Mesendoderm (in vitro differentiated cells): ENCODE data around the gene CLCN4.

Source experiments
- DNase-seq: peaks from one replicate; pipeline ENCODE4 v3.0.0; 2013
- H2AK5ac ChIP-seq: 2 replicates; pipeline ENCODE4 v1.6.1; 2013; ENCODE audit warnings: low read length, inconsistent platforms
- H2BK120ac ChIP-seq: 2 replicates; pipeline ENCODE4 v1.6.1; 2013; ENCODE audit warnings: low read depth, mild to moderate bottlenecking, low read length, moderate library complexity, mixed read lengths
- H2BK15ac ChIP-seq: replicated peaks from 2 replicates; pipeline ENCODE4 v1.6.1; 2013; ENCODE audit warnings: low read depth, mild to moderate bottlenecking, moderate library complexity
- H2BK5ac ChIP-seq: 2 replicates; pipeline ENCODE4 v1.6.1; 2013; ENCODE audit warnings: low read length, inconsistent platforms
- H3K18ac ChIP-seq: 2 replicates; pipeline ENCODE4 v1.6.1; 2013; ENCODE audit warnings: mild to moderate bottlenecking, low read length, mixed read lengths
- H3K23ac ChIP-seq: one replicate; pipeline ENCODE4 v1.6.1; 2013; ENCODE audit warnings: low read length
- H3K27ac ChIP-seq: 2 replicates; pipeline ENCODE4 v1.5.1; 2013; ENCODE audit warnings: low read depth, mild to moderate bottlenecking, inconsistent platforms, low read length, moderate library complexity
- H3K27me3 ChIP-seq: 2 replicates; pipeline ENCODE4 v1.6.1; 2013; ENCODE audit warnings: low read length, control low read depth, mild to moderate bottlenecking, inconsistent platforms; ENCODE audit not compliant: insufficient read depth, poor library complexity
- H3K36me3 ChIP-seq: 2 replicates; pipeline ENCODE4 v1.6.1; 2013; ENCODE audit warnings: low read length, inconsistent platforms; ENCODE audit not compliant: control insufficient read depth, insufficient read depth
- H3K4ac ChIP-seq: one replicate; pipeline ENCODE4 v1.6.1; 2013; ENCODE audit warnings: low read depth, mild to moderate bottlenecking, low read length, moderate library complexity
- H3K4me1 ChIP-seq: 2 replicates; pipeline ENCODE4 v1.6.1; 2013; ENCODE audit warnings: low read depth, low read length, inconsistent platforms; ENCODE audit not compliant: control insufficient read depth
- H3K4me2 ChIP-seq: 2 replicates; pipeline ENCODE4 v1.6.1; 2013; ENCODE audit warnings: low read length
- H3K4me3 ChIP-seq: 2 replicates; pipeline ENCODE4 v1.5.1; 2013; ENCODE audit warnings: mild to moderate bottlenecking, low read length
- H3K56ac ChIP-seq: one replicate; pipeline ENCODE4 v1.6.1; 2013; ENCODE audit warnings: low read length
- H3K79me1 ChIP-seq: 2 replicates; pipeline ENCODE4 v1.6.1; 2013; ENCODE audit warnings: low read length, inconsistent platforms
- H3K79me2 ChIP-seq: 2 replicates; pipeline ENCODE4 v1.6.1; 2013; ENCODE audit warnings: mild to moderate bottlenecking, low read length; ENCODE audit not compliant: control insufficient read depth, insufficient read depth
- H3K9ac ChIP-seq: 2 replicates; pipeline ENCODE4 v1.6.1; 2013; ENCODE audit warnings: low read length, inconsistent platforms
- H4K5ac ChIP-seq: one replicate; pipeline ENCODE4 v1.6.1; 2013; ENCODE audit warnings: low read length
- H4K8ac ChIP-seq: one replicate; pipeline ENCODE4 v1.6.1; 2013; ENCODE audit warnings: low read depth, mild to moderate bottlenecking, control low read depth, low read length, moderate library complexity
- WGBS: extraction: QIAGEN DNeasy Blood & Tissue Kit; methylation state at CpG from one replicate; pipeline ENCODE4 v1.1.7; 2013; ENCODE audit warnings: low lambda C conversion rate, missing lambda C conversion rate; ENCODE audit not compliant: insufficient coverage; ENCODE audit errors: extremely low coverage; 5-methylcytosine and 5-hydroxymethylcytosine counted together

Gene CLCN4

DNA sequence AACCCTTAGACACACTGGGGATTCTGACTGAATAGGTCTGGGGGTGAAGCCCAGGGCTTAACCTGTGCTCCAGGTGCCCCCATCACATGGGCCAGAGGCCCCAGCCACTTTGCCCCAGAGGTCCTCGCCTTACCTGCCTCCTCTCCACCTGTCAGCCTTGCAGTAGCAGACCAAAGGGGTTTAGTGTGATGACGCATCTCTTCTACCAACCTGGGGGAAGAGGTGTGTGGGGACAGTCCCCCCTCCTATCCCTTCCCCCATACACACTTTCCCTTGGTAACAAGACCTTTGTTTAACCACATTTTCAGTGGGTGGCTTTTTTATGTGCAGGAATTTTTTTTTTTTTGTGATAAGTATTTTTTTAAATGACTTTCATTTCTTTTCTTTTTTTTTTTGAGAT lies 6.3 kb downstream of the CLCN4 start:
- no peak overlapping the region for H3K4me2 ChIP-seq
- H3K23ac ChIP-seq = no peak overlapping the region
- WGBS = no CpG with 5 or more reads among the region's 2 CpGs
- no peak overlapping the region for H3K4me3 ChIP-seq
- H3K36me3 ChIP-seq = no peaks in the 10 kb centered on the region
- no peak overlapping the region for H2BK15ac ChIP-seq
- no peaks in the 10 kb centered on the region for H3K79me1 ChIP-seq
- H3K18ac ChIP-seq = no peak overlapping the region
- no peak overlapping the region for H3K56ac ChIP-seq
- peaks cover 5% of the 10 kb centered on the region for H3K4me1 ChIP-seq
- H3K9ac ChIP-seq = no peak overlapping the region
- no peak overlapping the region for H2BK5ac ChIP-seq
- no peak overlapping the region for H3K4ac ChIP-seq
- H4K5ac ChIP-seq = no peak overlapping the region
- H2AK5ac ChIP-seq = no peak overlapping the region
- no peak overlapping the region for H2BK120ac ChIP-seq
- no peak overlapping the region for H3K27ac ChIP-seq
- H3K79me2 ChIP-seq = no peaks in the 10 kb centered on the region
- H4K8ac ChIP-seq = no peak overlapping the region
- no peak for DNase-seq
- H3K27me3 ChIP-seq = no peaks in the 10 kb centered on the region

GRCh38 chrX:10164879-10165278 lies 8.1 kb downstream of the CLCN4 start:
- Histone ChIP-seq H3K27me3 (no peaks in the 10 kb centered on the region), H3K4ac (no peak overlapping the region), H3K56ac (no peak overlapping the region), H3K4me3 (no peak overlapping the region), H3K18ac (no peak overlapping the region), H3K4me1 (peaks cover 3% of the 10 kb centered on the region), H2BK120ac (no peak overlapping the region), H2AK5ac (no peak overlapping the region), H3K79me1 (no peaks in the 10 kb centered on the region), H4K8ac (no peak overlapping the region), H3K27ac (no peak overlapping the region), H3K36me3 (no peaks in the 10 kb centered on the region), H2BK15ac (no peak overlapping the region), H3K4me2 (no peak overlapping the region), H4K5ac (no peak overlapping the region), H2BK5ac (no peak overlapping the region), H3K9ac (no peak overlapping the region), H3K23ac (no peak overlapping the region), H3K79me2 (no peaks in the 10 kb centered on the region)
- DNase-seq = no peak
- WGBS = no CpG with 5 or more reads among the region's 11 CpGs

GRCh38 chrX:10165580-10166247 lies 8.9 kb downstream of the CLCN4 start:
- H3K79me1 ChIP-seq = no peaks in the 10 kb centered on the region
- H3K18ac ChIP-seq = no peak overlapping the region
- no peak for DNase-seq

GRCh38 chrX:10166248-10166716 lies 9.5 kb downstream of the CLCN4 start:
- H3K4me3 ChIP-seq = no peak overlapping the region
- H4K8ac ChIP-seq = no peak overlapping the region
- no peak overlapping the region for H3K4ac ChIP-seq
- no CpG with 5 or more reads among the region's 17 CpGs for WGBS
- H3K9ac ChIP-seq = no peak overlapping the region
- H3K79me2 ChIP-seq = no peaks in the 10 kb centered on the region
- H2BK15ac ChIP-seq = no peak overlapping the region
- no peaks in the 10 kb centered on the region for H3K79me1 ChIP-seq
- H4K5ac ChIP-seq = no peak overlapping the region
- no peaks in the 10 kb centered on the region for H3K36me3 ChIP-seq
- no peak overlapping the region for H3K23ac ChIP-seq
- DNase-seq = no peak
- H3K4me2 ChIP-seq = no peak overlapping the region
- H3K27me3 ChIP-seq = no peaks in the 10 kb centered on the region
- H3K18ac ChIP-seq = peak overlapping the region; percentile 42
- no peaks in the 10 kb centered on the region for H3K4me1 ChIP-seq
- H3K56ac ChIP-seq = no peak overlapping the region
- H2AK5ac ChIP-seq = no peak overlapping the region
- no peak overlapping the region for H2BK5ac ChIP-seq
- no peak overlapping the region for H2BK120ac ChIP-seq
- no peak overlapping the region for H3K27ac ChIP-seq

More at GRCh38 chrX:10165580-10166247, 8.9 kb downstream of the CLCN4 start:
- H2BK5ac ChIP-seq = no peak overlapping the region
- no peak overlapping the region for H3K4ac ChIP-seq
- no peak overlapping the region for H4K8ac ChIP-seq
- no peaks in the 10 kb centered on the region for H3K27me3 ChIP-seq
- no peak overlapping the region for H3K27ac ChIP-seq
- H3K56ac ChIP-seq = peak overlapping the region; percentile 25
- H3K4me1 ChIP-seq = no peaks in the 10 kb centered on the region
- H3K4me3 ChIP-seq = no peak overlapping the region
- H3K4me2 ChIP-seq = no peak overlapping the region
- H2AK5ac ChIP-seq = no peak overlapping the region
- WGBS = no CpG with 5 or more reads among the region's 18 CpGs
- no peaks in the 10 kb centered on the region for H3K79me2 ChIP-seq
- H3K9ac ChIP-seq = no peak overlapping the region
- no peaks in the 10 kb centered on the region for H3K36me3 ChIP-seq
- H3K23ac ChIP-seq = no peak overlapping the region
- no peak overlapping the region for H2BK120ac ChIP-seq
- H4K5ac ChIP-seq = no peak overlapping the region
- no peak overlapping the region for H2BK15ac ChIP-seq

DNA sequence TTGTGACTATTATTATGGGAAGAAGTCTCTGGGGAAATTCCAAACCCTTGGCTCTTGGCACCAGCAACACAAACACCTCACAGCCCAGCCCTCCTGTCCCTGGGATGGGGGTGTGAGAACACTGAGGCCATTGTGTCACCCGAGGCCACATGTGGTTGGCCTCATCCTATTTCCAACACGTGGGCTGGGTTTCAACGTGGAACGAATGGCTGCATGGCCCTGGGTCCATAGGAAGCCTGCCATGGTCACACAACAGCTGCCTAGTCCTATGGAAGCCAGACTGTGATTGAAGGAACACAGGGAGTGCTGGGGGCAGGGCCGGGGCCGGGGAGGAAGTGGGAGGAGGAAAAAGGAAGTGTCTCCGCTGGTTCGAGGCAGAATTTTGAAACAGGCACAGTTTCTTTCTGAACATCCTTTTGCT lies 10.0 kb downstream of the CLCN4 start:
- Histone ChIP-seq H3K36me3 (no peaks in the 10 kb centered on the region), H3K4me2 (no peak overlapping the region), H2AK5ac (no peak overlapping the region), H4K5ac (no peak overlapping the region), H3K27ac (no peak overlapping the region), H3K4me3 (no peak overlapping the region), H3K79me2 (no peaks in the 10 kb centered on the region), H3K27me3 (no peaks in the 10 kb centered on the region), H2BK15ac (no peak overlapping the region), H3K18ac (no peak overlapping the region), H2BK120ac (no peak overlapping the region), H3K9ac (no peak overlapping the region), H3K4me1 (no peaks in the 10 kb centered on the region), H4K8ac (no peak overlapping the region), H3K23ac (no peak overlapping the region), H3K79me1 (no peaks in the 10 kb centered on the region), H2BK5ac (no peak overlapping the region), H3K56ac (no peak overlapping the region), H3K4ac (no peak overlapping the region)
- DNase-seq = no peak
- WGBS = no CpG with 5 or more reads among the region's 8 CpGs

DNA sequence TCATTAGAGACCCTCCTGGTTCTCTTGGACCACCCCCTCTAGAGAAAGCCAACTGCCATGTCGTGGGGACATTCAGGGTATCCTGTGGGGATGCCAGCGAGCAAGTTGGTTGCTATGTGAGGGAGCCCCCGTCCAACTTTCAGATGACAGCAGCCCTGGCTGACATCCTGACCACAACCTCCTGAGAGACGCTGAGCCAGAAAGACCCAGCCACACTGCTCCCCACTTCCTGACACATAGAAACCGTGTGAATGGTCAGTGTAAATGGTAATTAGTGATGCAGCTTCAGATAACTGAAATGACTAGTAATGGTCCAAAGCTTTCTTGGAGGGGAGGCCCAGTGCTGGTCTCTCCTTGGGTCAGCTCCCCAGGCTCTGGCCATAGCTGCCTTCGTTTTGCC lies 10.8 kb downstream of the CLCN4 start:
- no peaks in the 10 kb centered on the region for H3K36me3 ChIP-seq
- no peak overlapping the region for H2AK5ac ChIP-seq
- WGBS = no CpG with 5 or more reads among the region's 6 CpGs
- H3K18ac ChIP-seq = no peak overlapping the region
- H4K5ac ChIP-seq = no peak overlapping the region
- H3K4ac ChIP-seq = no peak overlapping the region
- H3K23ac ChIP-seq = no peak overlapping the region
- no peaks in the 10 kb centered on the region for H3K27me3 ChIP-seq
- H3K4me1 ChIP-seq = no peaks in the 10 kb centered on the region
- no peaks in the 10 kb centered on the region for H3K79me1 ChIP-seq
- H2BK15ac ChIP-seq = no peak overlapping the region
- H2BK120ac ChIP-seq = no peak overlapping the region
- DNase-seq = no peak
- no peak overlapping the region for H3K9ac ChIP-seq
- H3K79me2 ChIP-seq = no peaks in the 10 kb centered on the region
- H3K4me2 ChIP-seq = no peak overlapping the region
- H3K56ac ChIP-seq = no peak overlapping the region
- no peak overlapping the region for H4K8ac ChIP-seq
- H2BK5ac ChIP-seq = no peak overlapping the region
- no peak overlapping the region for H3K27ac ChIP-seq
- H3K4me3 ChIP-seq = no peak overlapping the region
